K562 (cell line): Measurements from ENCODE around the gene TRAF7. TPM values are rescaled to one million over a fixed set of nuclear protein-coding genes. Genes with fewer than 3 reads are reported as not detected.

Experiments
- ATAC-seq: fragments of 200-7000 bp; cut with Tn5 transposase; 3 replicates; pipeline ENCODE4 v1.9.1; 2020; ENCODE audit warnings: moderate library complexity
- BruUV-seq: library from RNA; stranded (reverse); fragments of 400-500 nt; replicated peaks from 2 replicates; lab custom pipeline; 2021; lab: Mats Ljungman, UMichigan
- CTCF ChIA-PET: fragments of 300-600 bp; formaldehyde crosslinking; extraction: SDS; loops from one replicate; lab custom pipeline; 2021; ENCODE audit warnings: low intra/inter-chr PET ratio; lab: Yijun Ruan, JAX
- POLR2A ChIA-PET: fragments of 300-600, 350-650 bp; sonication (Branson Sonifier 250); formaldehyde crosslinking; extraction: SDS; loops from one replicate; lab custom pipeline; 2021; ENCODE audit warnings: antibody characterized with exemption, inconsistent platforms; lab: Yijun Ruan, JAX
- DNase-seq, 4 experiments: peaks; one replicate each; pipeline versions ENCODE4 v3.0.0 to v3.0.0-alpha.2; 2011 to 2018; ENCODE audit warnings: low spot score in 3 of 4, mixed read lengths in 3 of 4; ENCODE audit errors: extremely low read depth in 1 of 4
- FAIRE-seq: peaks from 2 replicates; lab custom pipeline; 2011; peaks lifted over from hg19 to GRCh38; lab: Jason Lieb, UNC
- H2AFZ ChIP-seq: 2 replicates; pipeline ENCODE4 v1.6.0; 2011; ENCODE audit warnings: low read depth, low read length, control low read depth, inconsistent platforms
- H3K27ac ChIP-seq: fragments of 200-600 bp; 3 replicates; pipeline ENCODE4 v1.8.0; 2011; ENCODE audit warnings: low read depth, mild to moderate bottlenecking, control low read depth, inconsistent platforms, low read length, moderate library complexity, mixed read lengths; ENCODE audit errors: extremely low read depth
- H3K27me3 ChIP-seq, 2 experiments: fragments of 300-600 bp in 1 of 2; 2 replicates in 1 of 2; 3 replicates in 1 of 2; pipeline versions ENCODE4 v1.6.0 to v1.8.0; 2011; ENCODE audit warnings: inconsistent platforms in 2 of 2, low read length in 2 of 2, mild to moderate bottlenecking in 1 of 2, mixed read lengths in 1 of 2, moderate library complexity in 1 of 2; ENCODE audit not compliant: control insufficient read depth in 2 of 2, insufficient read depth in 2 of 2
- H3K36me3 ChIP-seq: fragments of 300-600 bp; 3 replicates; pipeline ENCODE4 v1.8.0; 2011; ENCODE audit warnings: mild to moderate bottlenecking, low read length, inconsistent platforms; ENCODE audit not compliant: control insufficient read depth, insufficient read depth
- H3K4me1 ChIP-seq, 2 experiments: fragments of 200-600 bp in 1 of 2; replicated peaks in 1 of 2; 2 replicates in 1 of 2; 3 replicates in 1 of 2; pipeline versions ENCODE4 v1.5.1 to v1.8.0; 2011; ENCODE audit warnings: inconsistent platforms in 2 of 2, low read length in 2 of 2, mild to moderate bottlenecking in 1 of 2, mixed read lengths in 1 of 2, moderate library complexity in 1 of 2; ENCODE audit not compliant: control insufficient read depth in 2 of 2, insufficient read depth in 2 of 2
- H3K4me2 ChIP-seq: 2 replicates; pipeline ENCODE4 v1.6.1; 2011; ENCODE audit warnings: low read length, control low read depth, inconsistent platforms, mixed read lengths; ENCODE audit not compliant: insufficient read depth
- H3K4me3 ChIP-seq: fragments of 200-600 bp; sonication (generic), shearing (Covaris generic); 2 replicates; pipeline ENCODE4 v1.5.1; 2016; ENCODE audit warnings: control low read depth, inconsistent platforms
- H3K79me2 ChIP-seq: fragments of 200-600 bp; 3 replicates; pipeline ENCODE4 v1.8.0; 2011; ENCODE audit warnings: low read length, inconsistent platforms; ENCODE audit not compliant: control insufficient read depth, insufficient read depth
- H3K9ac ChIP-seq, 2 experiments: 2 replicates each; pipeline versions ENCODE4 v1.6.0 to v1.6.1; 2011; ENCODE audit warnings: low read depth in 2 of 2, low read length in 2 of 2, control low read depth in 1 of 2, inconsistent platforms in 1 of 2, mild to moderate bottlenecking in 1 of 2, mixed read lengths in 1 of 2; ENCODE audit not compliant: insufficient read depth in 1 of 2
- H3K9me1 ChIP-seq: one replicate; pipeline ENCODE4 v1.6.0; 2011; ENCODE audit warnings: inconsistent platforms, mild to moderate bottlenecking, low read length, moderate library complexity; ENCODE audit not compliant: control insufficient read depth, insufficient read depth
- H3K9me3 ChIP-seq: replicated peaks from 2 replicates; pipeline ENCODE4 v1.5.1; 2011; ENCODE audit warnings: low read depth, low read length, inconsistent platforms; ENCODE audit not compliant: control insufficient read depth, insufficient read depth
- H4K20me1 ChIP-seq: replicated peaks from 2 replicates; pipeline ENCODE4 v1.6.1; 2011; ENCODE audit warnings: low read length, inconsistent platforms, mixed read lengths; ENCODE audit not compliant: control insufficient read depth, insufficient read depth
- BMI1 ChIP-seq: fragments of 150-350 bp; IDR thresholded peaks from 2 replicates; pipeline ENCODE4 v1.6.1; 2014; ENCODE audit warnings: low read length
- CBX3 ChIP-seq, 2 experiments: IDR thresholded peaks; 1 replicate in 1 of 2; 2 replicates in 1 of 2; pipeline ENCODE4 v1.6.1; 2012; ENCODE audit warnings: inconsistent platforms in 2 of 2, low read length in 2 of 2, borderline replicate concordance in 1 of 2, control low read depth in 1 of 2
- CREBBP ChIP-seq: IDR thresholded peaks from one replicate; pipeline ENCODE4 v1.6.1; 2012; ENCODE audit warnings: low read depth, mild to moderate bottlenecking, control low read depth, inconsistent platforms, low read length
- NCOA2 ChIP-seq, 2 experiments: fragments of 450-650 bp; IDR thresholded peaks; 2 replicates each; pipeline ENCODE4 v1.6.1; 2018; ENCODE audit warnings: mild to moderate bottlenecking in 2 of 2, moderate library complexity in 1 of 2; ENCODE audit not compliant: partially characterized antibody in 2 of 2
- POLR2B ChIP-seq: fragments of 450-650 bp; IDR thresholded peaks from 2 replicates; pipeline ENCODE4 v1.6.1; 2018; ENCODE audit warnings: low read depth; ENCODE audit not compliant: partially characterized antibody
- RBM17 ChIP-seq: fragments of 200-400 bp; formaldehyde crosslinking; IDR thresholded peaks from 2 replicates; pipeline ENCODE4 v1.6.1; 2017; ENCODE audit warnings: low read depth, mild to moderate bottlenecking, low read length, borderline replicate concordance
- TOE1 ChIP-seq, 2 experiments: fragments of 450-650 bp in 1 of 2; sonication (generic) in 1 of 2; formaldehyde crosslinking in 1 of 2; IDR thresholded peaks; 2 replicates each; pipeline versions ENCODE4 v1.7.1 to v1.8.0; 2016 to 2022; ENCODE audit warnings: borderline replicate concordance in 2 of 2, mild to moderate bottlenecking in 2 of 2, antibody characterized with exemption in 1 of 2, inconsistent platforms in 1 of 2, low read depth in 1 of 2, missing genetic modification reagents in 1 of 2, moderate library complexity in 1 of 2
- TSC22D4 ChIP-seq: fragments of 450-650 bp; IDR thresholded peaks from 2 replicates; pipeline ENCODE4 v1.6.1; 2016; ENCODE audit warnings: missing genetic modification characterization, missing biosample characterization, control low read depth
- ZNF143 ChIP-seq: sonication (generic); formaldehyde crosslinking; IDR thresholded peaks from 2 replicates; pipeline ENCODE4 v1.9.0; 2022; ENCODE audit warnings: mild to moderate bottlenecking, missing genetic modification reagents
- ZNF354B ChIP-seq: fragments of 250-450 bp; sonication (Bioruptor Pico); IDR thresholded peaks from 2 replicates; pipeline ENCODE4 v1.4.0; 2020
- ZNF589 ChIP-seq: fragments of 200-800 bp; sonication (Bioruptor generic); IDR thresholded peaks from 2 replicates; pipeline ENCODE4 v1.6.1; 2016; ENCODE audit warnings: low read depth, missing genetic modification characterization, missing compliant biosample characterization
- ZNF830 ChIP-seq: fragments of 250-450 bp; sonication (Bioruptor Pico); IDR thresholded peaks from 2 replicates; pipeline ENCODE4 v1.5.0; 2021; ENCODE audit warnings: mild to moderate bottlenecking
- WGBS: fragments of 100-300 bp; shearing (Covaris generic); methylation state at CpG from one replicate; pipeline ENCODE4 v1.1.6; 2016; ENCODE audit warnings: low coverage, mixed read lengths; ENCODE audit not compliant: insufficient coverage; ENCODE audit errors: missing lambda C conversion rate; 5-methylcytosine and 5-hydroxymethylcytosine counted together
- in situ Hi-C: fragments of 300-500 bp; cut with MboI; formaldehyde crosslinking; loops from 4 replicates; pipeline ENCODE4 v1.15.0; 2018; ENCODE audit warnings: inconsistent platforms, mixed read lengths
- intact Hi-C: fragments of 100-400 bp; cut with micrococcal nuclease; formaldehyde crosslinking; loops from 2 replicates; pipeline ENCODE4 v1.14.2; 2022
- polyA plus RNA-seq, 8 experiments: library from polyadenylated mRNA; depleted of rRNA in 4 of 8; stranded (reverse) in 5 of 8; unstranded in 3 of 8; fragments of >200 nt; fragmentation: Nextera tagmentation in 2 of 8; fragmentation: Illumina TruSeq in 1 of 8; extraction: Ambion mirVana in 2 of 8; extraction: Trizol in 1 of 8; gene quantifications; 2 replicates each; pipeline versions ENCODE4 v1.2.1 to v1.2.3, GENCODE V29; 2011 to 2014; ENCODE audit warnings: inconsistent platforms in 1 of 8, missing spikeins in 1 of 8
- total RNA-seq, 7 experiments: library from RNA; depleted of rRNA in 6 of 7; stranded (reverse); fragments of >200 nt in 6 of 7; fragmentation: Illumina TruSeq in 2 of 7; extraction: Trizol in 2 of 7; gene quantifications; 2 replicates each; pipeline versions ENCODE4 v1.2.1 to v1.2.3, GENCODE V29; 2011 to 2021; ENCODE audit warnings: low replicate concordance in 1 of 7
- TF ChIP-seq, protein P1 (sequence below): sonication (generic); formaldehyde crosslinking; IDR thresholded peaks from 2 replicates; pipeline ENCODE4 v1.8.0; 2022; ENCODE audit warnings: missing genetic modification reagents, mild to moderate bottlenecking, borderline replicate concordance
- TF ChIP-seq, protein P2 (sequence below): fragments of 450-650 bp; IDR thresholded peaks from 2 replicates; pipeline ENCODE4 v1.6.1; 2018; ENCODE audit warnings: mild to moderate bottlenecking, low read depth; ENCODE audit not compliant: partially characterized antibody

The TRAF7 gene
- total and polyA plus RNA-seq, 9 of the 15 experiments (the other 6 are each of a cell fraction or from before 2014, with no cell fraction given) = 1.1 to 113 (median 41.6) TPM

DNA sequence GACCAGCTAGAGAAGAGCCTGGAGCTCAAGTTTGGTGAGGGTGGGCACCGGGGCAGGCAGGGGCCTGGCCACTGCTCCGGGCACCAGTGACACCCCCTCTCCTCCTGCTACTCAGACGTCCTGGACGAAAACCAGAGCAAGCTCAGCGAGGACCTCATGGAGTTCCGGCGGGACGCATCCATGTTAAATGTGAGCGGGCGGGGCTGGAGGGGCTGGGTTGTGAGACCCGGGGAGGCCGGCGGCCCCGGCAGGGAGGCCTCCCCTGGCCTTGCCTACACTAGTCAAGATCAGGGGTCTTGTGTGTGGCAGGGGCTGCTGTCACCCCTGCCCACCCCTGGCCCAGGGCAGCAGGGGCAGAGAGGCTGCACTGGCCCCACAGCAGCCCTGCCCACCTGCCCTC is 17.8 kb downstream of the TRAF7 start:
- in situ Hi-C loops = no loop called here
- H3K9ac ChIP-seq = peak overlapping the region in 1 of 2 experiments; percentile 26; a peak in 1 of 4 replicates
- WGBS = 91% methylated on average over 13 of the region's 14 CpGs

More for the DNA sequence above, 17.8 kb downstream of the TRAF7 start:
- BruUV-seq = no TSS peak
- TF ChIP-seq ZNF830 = no peak
- TF ChIP-seq, protein P1, sequence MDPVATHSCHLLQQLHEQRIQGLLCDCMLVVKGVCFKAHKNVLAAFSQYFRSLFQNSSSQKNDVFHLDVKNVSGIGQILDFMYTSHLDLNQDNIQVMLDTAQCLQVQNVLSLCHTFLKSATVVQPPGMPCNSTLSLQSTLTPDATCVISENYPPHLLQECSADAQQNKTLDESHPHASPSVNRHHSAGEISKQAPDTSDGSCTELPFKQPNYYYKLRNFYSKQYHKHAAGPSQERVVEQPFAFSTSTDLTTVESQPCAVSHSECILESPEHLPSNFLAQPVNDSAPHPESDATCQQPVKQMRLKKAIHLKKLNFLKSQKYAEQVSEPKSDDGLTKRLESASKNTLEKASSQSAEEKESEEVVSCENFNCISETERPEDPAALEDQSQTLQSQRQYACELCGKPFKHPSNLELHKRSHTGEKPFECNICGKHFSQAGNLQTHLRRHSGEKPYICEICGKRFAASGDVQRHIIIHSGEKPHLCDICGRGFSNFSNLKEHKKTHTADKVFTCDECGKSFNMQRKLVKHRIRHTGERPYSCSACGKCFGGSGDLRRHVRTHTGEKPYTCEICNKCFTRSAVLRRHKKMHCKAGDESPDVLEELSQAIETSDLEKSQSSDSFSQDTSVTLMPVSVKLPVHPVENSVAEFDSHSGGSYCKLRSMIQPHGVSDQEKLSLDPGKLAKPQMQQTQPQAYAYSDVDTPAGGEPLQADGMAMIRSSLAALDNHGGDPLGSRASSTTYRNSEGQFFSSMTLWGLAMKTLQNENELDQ = no peak
- TF ChIP-seq POLR2B = no peak
- TF ChIP-seq, protein P2, sequence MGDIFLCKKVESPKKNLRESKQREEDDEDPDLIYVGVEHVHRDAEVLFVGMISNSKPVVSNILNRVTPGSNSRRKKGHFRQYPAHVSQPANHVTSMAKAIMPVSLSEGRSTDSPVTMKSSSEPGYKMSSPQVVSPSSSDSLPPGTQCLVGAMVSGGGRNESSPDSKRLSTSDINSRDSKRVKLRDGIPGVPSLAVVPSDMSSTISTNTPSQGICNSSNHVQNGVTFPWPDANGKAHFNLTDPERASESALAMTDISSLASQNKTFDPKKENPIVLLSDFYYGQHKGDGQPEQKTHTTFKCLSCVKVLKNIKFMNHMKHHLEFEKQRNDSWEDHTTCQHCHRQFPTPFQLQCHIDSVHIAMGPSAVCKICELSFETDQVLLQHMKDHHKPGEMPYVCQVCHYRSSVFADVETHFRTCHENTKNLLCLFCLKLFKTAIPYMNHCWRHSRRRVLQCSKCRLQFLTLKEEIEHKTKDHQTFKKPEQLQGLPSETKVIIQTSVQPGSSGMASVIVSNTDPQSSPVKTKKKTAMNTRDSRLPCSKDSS = no peak
- no peak for TF ChIP-seq CBX3 (IDR thresholded peaks at IDR 0.05; ENCODE audit: borderline replicate concordance in 1 of 2, low read length in 2 of 2)
- no peak for TF ChIP-seq RBM17
- TF ChIP-seq NCOA2 (IDR thresholded peaks at IDR 0.05; ENCODE audit: partially characterized antibody in 2 of 2) = no peak
- TF ChIP-seq ZNF143 (CRISPR knock-in tag) = no peak
- TF ChIP-seq TSC22D4 (tag) = no peak
- no peak for TF ChIP-seq ZNF589 (CRISPR knock-in tag)
- TF ChIP-seq BMI1 = no peak
- TF ChIP-seq ZNF354B (CRISPR knock-in tag) = no peak
- TF ChIP-seq TOE1 (IDR thresholded peaks at IDR 0.05; ENCODE audit: borderline replicate concordance) = no peak
- no peak for TF ChIP-seq TOE1 (CRISPR knock-in tag; IDR thresholded peaks at IDR 0.05; ENCODE audit: borderline replicate concordance, low read depth)
- TF ChIP-seq CREBBP = no peak
- TF ChIP-seq, all 486 proteins: peak for 0
- peaks cover 0 to 59% of the 10 kb centered on the region in 2 experiments; a peak in 2 of 5 replicates for H3K4me1 ChIP-seq
- no peaks in the 10 kb centered on the region for H3K27me3 ChIP-seq
- no peak overlapping the region for H2AFZ ChIP-seq
- FAIRE-seq (no peak), ATAC-seq (no peak), DNase-seq (no peak)
- CTCF ChIA-PET = no interaction called here
- POLR2A ChIA-PET = interaction anchor here (0.7 to 4.3 kb wide), 2 partner anchors 18 to 31 kb away, joined by 3 to 27 read pairs; partner anchors contain the start of gene TRAF7
- H3K4me2 ChIP-seq = no peak overlapping the region
- H3K79me2 ChIP-seq = no peaks in the 10 kb centered on the region
- no peaks in the 10 kb centered on the region for H3K9me3 ChIP-seq
- intact Hi-C loops = no loop called here
- no peaks in the 10 kb centered on the region; the same call in 1 of the 2 replicates for H4K20me1 ChIP-seq
- no peak overlapping the region for H3K4me3 ChIP-seq
- H3K27ac ChIP-seq = no peak overlapping the region
- H3K36me3 ChIP-seq = peaks cover 76% of the 10 kb centered on the region; the same call in 2 of the 3 replicates
- H3K9me1 ChIP-seq = no peaks in the 10 kb centered on the region
